IMR-90 (cell line): ENCODE results near the gene TPGS1. TPM values are rescaled to one million over a fixed set of nuclear protein-coding genes. Genes with fewer than 3 reads are reported as not detected.
A peak's percentile ranks its signal among the peaks of the same experiment; 100 is the strongest.

Source experiments
- ATAC-seq: fragments of 200-7000 bp; cut with Tn5 transposase; 2 replicates; pipeline ENCODE4 v1.9.1; 2020; ENCODE audit warnings: low read depth, mild to moderate bottlenecking, moderate library complexity
- BruUV-seq: library from RNA; stranded (reverse); fragments of 400-500 nt; replicated peaks from 2 replicates; lab custom pipeline; 2021; lab: Mats Ljungman, UMichigan
- CTCF ChIA-PET: fragments of 300-600 bp; formaldehyde crosslinking; extraction: SDS; loops from one replicate; lab custom pipeline; 2021; ENCODE audit warnings: antibody characterized with exemption; lab: Yijun Ruan, JAX
- POLR2A ChIA-PET: fragments of 300-600 bp; sonication (Branson Sonifier 250); formaldehyde crosslinking; loops from one replicate; lab custom pipeline; 2022; ENCODE audit warnings: antibody characterized with exemption; ENCODE audit not compliant: unreplicated experiment; lab: Charles Lee
- DNase-seq: peaks from one replicate; pipeline ENCODE4 v3.0.0; 2013
- H2AFZ ChIP-seq: replicated peaks from 2 replicates; pipeline ENCODE3; 2013; ENCODE audit warnings: low read length, mild to moderate bottlenecking; ENCODE audit not compliant: poor library complexity
- H2AK5ac ChIP-seq: 2 replicates; pipeline ENCODE4 v1.6.1; 2013; ENCODE audit warnings: low read depth, low read length, inconsistent platforms
- H2AK9ac ChIP-seq: replicated peaks from 2 replicates; pipeline ENCODE3; 2013; ENCODE audit warnings: mild to moderate bottlenecking, low read depth, low read length, moderate library complexity; ENCODE audit not compliant: poor library complexity
- H2BK120ac ChIP-seq: 2 replicates; pipeline ENCODE4 v1.6.1; 2013; ENCODE audit warnings: low read depth, low read length, inconsistent platforms
- H2BK15ac ChIP-seq: 3 replicates; pipeline ENCODE4 v1.6.1; 2013; ENCODE audit warnings: low read depth, low read length, inconsistent platforms
- H2BK20ac ChIP-seq: 2 replicates; pipeline ENCODE4 v1.6.1; 2013; ENCODE audit warnings: low read depth, mild to moderate bottlenecking, inconsistent platforms, low read length, moderate library complexity
- H2BK5ac ChIP-seq: 2 replicates; pipeline ENCODE4 v1.6.1; 2013; ENCODE audit warnings: mild to moderate bottlenecking, low read depth, low read length, inconsistent platforms; ENCODE audit not compliant: poor library complexity, severe bottlenecking
- H3K14ac ChIP-seq: replicated peaks from 2 replicates; pipeline ENCODE4 v1.6.1; 2013; ENCODE audit warnings: low read depth, low read length, inconsistent platforms
- H3K18ac ChIP-seq: 2 replicates; pipeline ENCODE4 v1.6.1; 2013; ENCODE audit warnings: low read depth, low read length, control low read depth
- H3K23ac ChIP-seq: 2 replicates; pipeline ENCODE4 v1.6.1; 2013; ENCODE audit warnings: low read depth, low read length, inconsistent platforms
- H3K27ac ChIP-seq: 2 replicates; pipeline ENCODE4 v1.5.1; 2013; ENCODE audit warnings: mild to moderate bottlenecking, control low read depth, low read length; ENCODE audit not compliant: insufficient read depth
- H3K27me3 ChIP-seq: 2 replicates; pipeline ENCODE4 v1.6.1; 2013; ENCODE audit warnings: low read length; ENCODE audit not compliant: control insufficient read depth, insufficient read depth
- H3K36me3 ChIP-seq: 2 replicates; pipeline ENCODE4 v1.6.1; 2013; ENCODE audit warnings: low read length, mixed read lengths; ENCODE audit not compliant: control insufficient read depth, insufficient read depth
- H3K4ac ChIP-seq: 2 replicates; pipeline ENCODE4 v1.6.1; 2013; ENCODE audit warnings: low read depth, low read length, inconsistent platforms
- H3K4me1 ChIP-seq: 2 replicates; pipeline ENCODE4 v1.6.1; 2013; ENCODE audit warnings: low read length, mixed read lengths; ENCODE audit not compliant: control insufficient read depth, insufficient read depth
- H3K4me2 ChIP-seq: 2 replicates; pipeline ENCODE4 v1.6.1; 2013; ENCODE audit warnings: low read depth, mild to moderate bottlenecking, control low read depth, low read length, moderate library complexity
- H3K4me3 ChIP-seq: 2 replicates; pipeline ENCODE4 v1.5.1; 2013; ENCODE audit warnings: low read depth, mild to moderate bottlenecking, control low read depth, low read length, moderate library complexity; ENCODE audit not compliant: insufficient read depth
- H3K56ac ChIP-seq: 2 replicates; pipeline ENCODE4 v1.6.1; 2013; ENCODE audit warnings: low read length, inconsistent platforms; ENCODE audit not compliant: insufficient read depth; ENCODE audit errors: extremely low read depth
- H3K79me1 ChIP-seq, 2 experiments: 2 replicates each; pipeline ENCODE4 v1.6.1; 2013; ENCODE audit warnings: low read length in 2 of 2, inconsistent platforms in 1 of 2, low read depth in 1 of 2
- H3K9ac ChIP-seq: 2 replicates; pipeline ENCODE4 v1.6.1; 2013; ENCODE audit warnings: low read depth, low read length, control low read depth
- H3K9me1 ChIP-seq: 2 replicates; pipeline ENCODE4 v1.6.1; 2013; ENCODE audit warnings: low read length, inconsistent platforms; ENCODE audit not compliant: insufficient read depth
- H3K9me3 ChIP-seq: 2 replicates; pipeline ENCODE4 v1.6.1; 2013; ENCODE audit warnings: low read length; ENCODE audit not compliant: control insufficient read depth, insufficient read depth
- H4K20me1 ChIP-seq: 2 replicates; pipeline ENCODE4 v1.6.1; 2013; ENCODE audit warnings: low read length, inconsistent platforms; ENCODE audit not compliant: insufficient read depth
- H4K5ac ChIP-seq: 2 replicates; pipeline ENCODE4 v1.6.1; 2013; ENCODE audit warnings: mild to moderate bottlenecking, low read depth, low read length, control low read depth
- H4K8ac ChIP-seq, 2 experiments: 2 replicates each; pipeline ENCODE4 v1.6.1; 2013; ENCODE audit warnings: low read depth in 2 of 2, low read length in 2 of 2, control low read depth in 1 of 2, inconsistent platforms in 1 of 2
- H4K91ac ChIP-seq: 2 replicates; pipeline ENCODE4 v1.6.1; 2013; ENCODE audit warnings: low read depth, low read length, inconsistent platforms; ENCODE audit not compliant: insufficient read depth
- BHLHE40 ChIP-seq: fragments of 150-350 bp; IDR thresholded peaks from 2 replicates; pipeline ENCODE4 v1.6.1; 2016; ENCODE audit warnings: mild to moderate bottlenecking, low read depth, low read length
- CEBPB ChIP-seq: IDR thresholded peaks from 2 replicates; pipeline ENCODE4 v1.6.1; 2012; ENCODE audit warnings: low read depth, low read length, improper control_type of control experiment
- CHD1 ChIP-seq: IDR thresholded peaks from 2 replicates; pipeline ENCODE4 v1.6.1; 2012; ENCODE audit warnings: low read depth, low read length, improper control_type of control experiment
- FOS ChIP-seq: fragments of 150-350 bp; IDR thresholded peaks from 2 replicates; pipeline ENCODE4 v1.6.1; 2016; ENCODE audit warnings: low read depth, low read length
- MAFK ChIP-seq: IDR thresholded peaks from 2 replicates; pipeline ENCODE4 v1.6.1; 2012; ENCODE audit warnings: low read depth, low read length, improper control_type of control experiment
- MAZ ChIP-seq: IDR thresholded peaks from 2 replicates; pipeline ENCODE4 v1.6.1; 2012; ENCODE audit warnings: low read depth, mild to moderate bottlenecking, low read length, improper control_type of control experiment, moderate library complexity, borderline replicate concordance
- NFE2L2 ChIP-seq: fragments of 150-350 bp; IDR thresholded peaks from 2 replicates; pipeline ENCODE4 v1.6.1; 2016; ENCODE audit warnings: low read depth, mild to moderate bottlenecking, low read length
- RAD21 ChIP-seq: IDR thresholded peaks from 2 replicates; pipeline ENCODE4 v1.6.1; 2012; ENCODE audit warnings: low read length, improper control_type of control experiment
- RCOR1 ChIP-seq: IDR thresholded peaks from 2 replicates; pipeline ENCODE4 v1.6.1; 2012; ENCODE audit warnings: mild to moderate bottlenecking, low read length, improper control_type of control experiment; ENCODE audit not compliant: insufficient replicate concordance
- RFX5 ChIP-seq: IDR thresholded peaks from 2 replicates; pipeline ENCODE4 v1.8.0; 2012; ENCODE audit warnings: low read depth, mild to moderate bottlenecking, low read length, moderate library complexity
- SMC3 ChIP-seq: fragments of 150-350 bp; IDR thresholded peaks from 2 replicates; pipeline ENCODE4 v1.6.1; 2016; ENCODE audit warnings: low read depth, mild to moderate bottlenecking, antibody characterized with exemption, low read length, moderate library complexity
- WGBS, 2 experiments: methylation state at CpG; one replicate each; pipeline versions ENCODE4 v1.1.5 to v1.1.7; 2013; ENCODE audit warnings: missing lambda C conversion rate in 2 of 2; ENCODE audit not compliant: insufficient read length in 1 of 2; ENCODE audit errors: extremely low coverage in 2 of 2; 5-methylcytosine and 5-hydroxymethylcytosine counted together
- dilution Hi-C: fragments of 300-500 bp; cut with HindIII; formaldehyde crosslinking; loops from one replicate; pipeline ENCODE4 v1.14.3; 2018; ENCODE audit warnings: low sequenced_read_pairs; ENCODE audit not compliant: unreplicated experiment
- in situ Hi-C: fragments of 300-500 bp; cut with MboI; formaldehyde crosslinking; loops from 3 replicates; pipeline ENCODE4 v1.14.3; 2019; ENCODE audit warnings: low sequenced_read_pairs, inconsistent platforms, mixed read lengths
- intact Hi-C: fragments of 100-400 bp; cut with micrococcal nuclease; formaldehyde crosslinking; loops from 2 replicates; pipeline ENCODE4 v1.10.0; 2022
- polyA plus RNA-seq, 3 experiments: library from polyadenylated mRNA; depleted of rRNA; stranded (reverse); fragments of >200 nt; gene quantifications; 2 replicates each; pipeline ENCODE4 v1.2.3, GENCODE V29; 2012; ENCODE audit warnings: low replicate concordance in 1 of 3
- total RNA-seq: library from RNA; depleted of rRNA; stranded (reverse); fragments of >200 nt; gene quantifications from 2 replicates; pipeline ENCODE4 v1.2.3, GENCODE V29; 2012
- TF ChIP-seq, protein P1 (sequence below): fragments of 150-350 bp; IDR thresholded peaks from 2 replicates; pipeline ENCODE4 v1.6.1; 2016; ENCODE audit warnings: low read depth, mild to moderate bottlenecking, low read length, moderate library complexity, borderline replicate concordance
- TF ChIP-seq, protein P2 (sequence below): conservative IDR thresholded peaks from 2 replicates; pipeline ENCODE4 v1.5.1; 2012; ENCODE audit warnings: mild to moderate bottlenecking, low read depth, low read length, improper control_type of control experiment
- TF ChIP-seq, protein P3 (sequence below): fragments of 150-350 bp; IDR thresholded peaks from 2 replicates; pipeline ENCODE4 v1.6.1; 2017; ENCODE audit warnings: mild to moderate bottlenecking, antibody characterized with exemption, low read length, low read depth

The TPGS1 gene
- total and polyA plus RNA-seq, 2 of the 4 experiments (the other 2 are of a cell fraction) = 2.7 to 6.3 TPM

DNA sequence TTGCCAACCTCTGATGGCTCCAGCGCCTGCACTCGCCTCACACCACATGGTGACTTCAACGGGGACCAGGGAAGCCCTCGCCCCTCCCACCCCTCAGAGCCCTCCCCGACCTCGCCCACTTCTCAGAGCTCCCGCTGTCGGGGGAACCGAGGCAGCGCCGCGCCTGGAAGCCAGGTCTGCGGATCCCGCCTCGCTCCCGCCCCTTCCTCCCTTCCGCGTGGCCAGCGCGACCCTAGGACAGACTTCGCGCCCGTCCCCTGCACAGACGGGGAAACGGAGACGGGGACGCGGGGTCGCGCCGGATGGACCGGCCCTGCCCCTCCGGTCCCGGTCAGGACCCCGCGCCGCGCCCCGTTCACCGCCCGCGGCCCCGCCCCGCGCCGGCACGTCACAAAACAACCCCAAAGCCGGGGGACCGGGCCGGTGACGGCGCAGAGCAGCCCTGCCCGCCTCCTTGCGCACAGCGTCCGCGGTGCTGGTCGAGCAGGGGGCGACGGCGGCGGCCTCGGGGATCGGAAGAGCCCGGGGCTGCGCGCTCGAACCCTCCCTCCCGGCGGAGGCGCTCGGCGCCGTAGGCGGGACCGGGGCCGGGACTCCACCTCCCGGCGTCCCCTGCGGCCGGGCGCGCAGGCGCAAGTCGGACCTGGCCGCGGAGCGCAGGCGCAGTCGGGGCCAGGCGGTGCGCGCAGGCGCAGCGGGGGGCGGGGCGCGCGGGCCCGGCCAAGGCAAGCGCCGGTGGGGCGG, 23.9 kb downstream of the TPGS1 start:
- Histone ChIP-seq H2BK120ac (peak overlapping the region; percentile 77; the same call in 1 of the 2 replicates), H3K56ac (peak overlapping the region; percentile 65; the same call in 1 of the 2 replicates), H3K9me3 (no peaks in the 10 kb centered on the region), H3K4me1 (peaks cover 8% of the 10 kb centered on the region), H2AK9ac (peak overlapping the region; percentile 100), H3K4me2 (peak overlapping the region; percentile 83), H3K23ac (no peak overlapping the region), H3K9ac (peak overlapping the region; percentile 85), H2BK15ac (no peak overlapping the region), H2AFZ (peak overlapping the region; percentile 99), H3K9me1 (peaks cover 4% of the 10 kb centered on the region; the same call in 1 of the 2 replicates), H3K4ac (peak overlapping the region; percentile 95), H4K20me1 (peaks cover 37% of the 10 kb centered on the region), H2AK5ac (peak overlapping the region; percentile 78), H3K27me3 (peaks cover 2% of the 10 kb centered on the region; the same call in 1 of the 2 replicates), H4K5ac (peak overlapping the region; percentile 71), H3K18ac (peak overlapping the region; percentile 74), H3K4me3 (peak overlapping the region; percentile 94), H4K8ac (peak overlapping the region; percentile 76 to 86), H4K91ac (peak overlapping the region; percentile 79), H3K36me3 (peaks cover 8% of the 10 kb centered on the region; the same call in 1 of the 2 replicates), H3K14ac (peak overlapping the region; percentile 94), H2BK20ac (no peak overlapping the region), H2BK5ac (peak overlapping the region; percentile 87), H3K27ac (peak overlapping the region; percentile 93), H3K79me1 (peaks cover 3 to 43% of the 10 kb centered on the region in 2 experiments)
- CTCF ChIA-PET = interaction anchor here (0.6 to 2.0 kb wide), 2 partner anchors 21 to 299 kb away, joined by 3 to 11 read pairs; no protein-coding TSS in a partner anchor
- dilution Hi-C loops (no loop called here), intact Hi-C loops (no loop called here), in situ Hi-C loops (no loop called here)
- WGBS, 2 experiments = 0% methylated on average over 57 of the region's 103 CpGs; no CpG with 5 or more reads in 1 of the 2 experiments
- DNase-seq (peak; percentile 76), ATAC-seq (peak; percentile 82)
- no TSS peak for BruUV-seq
- POLR2A ChIA-PET = no interaction called here
- TF ChIP-seq, protein P1, sequence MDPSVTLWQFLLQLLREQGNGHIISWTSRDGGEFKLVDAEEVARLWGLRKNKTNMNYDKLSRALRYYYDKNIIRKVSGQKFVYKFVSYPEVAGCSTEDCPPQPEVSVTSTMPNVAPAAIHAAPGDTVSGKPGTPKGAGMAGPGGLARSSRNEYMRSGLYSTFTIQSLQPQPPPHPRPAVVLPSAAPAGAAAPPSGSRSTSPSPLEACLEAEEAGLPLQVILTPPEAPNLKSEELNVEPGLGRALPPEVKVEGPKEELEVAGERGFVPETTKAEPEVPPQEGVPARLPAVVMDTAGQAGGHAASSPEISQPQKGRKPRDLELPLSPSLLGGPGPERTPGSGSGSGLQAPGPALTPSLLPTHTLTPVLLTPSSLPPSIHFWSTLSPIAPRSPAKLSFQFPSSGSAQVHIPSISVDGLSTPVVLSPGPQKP = no peak
- TF ChIP-seq SMC3 (no peak), NFE2L2 (no peak), CEBPB (no peak), FOS (no peak), RFX5 (no peak), RAD21 (no peak), RCOR1 (no peak), CHD1 (no peak), BHLHE40 (no peak), MAFK (no peak), MAZ (peak; percentile 53)
- TF ChIP-seq, protein P2, sequence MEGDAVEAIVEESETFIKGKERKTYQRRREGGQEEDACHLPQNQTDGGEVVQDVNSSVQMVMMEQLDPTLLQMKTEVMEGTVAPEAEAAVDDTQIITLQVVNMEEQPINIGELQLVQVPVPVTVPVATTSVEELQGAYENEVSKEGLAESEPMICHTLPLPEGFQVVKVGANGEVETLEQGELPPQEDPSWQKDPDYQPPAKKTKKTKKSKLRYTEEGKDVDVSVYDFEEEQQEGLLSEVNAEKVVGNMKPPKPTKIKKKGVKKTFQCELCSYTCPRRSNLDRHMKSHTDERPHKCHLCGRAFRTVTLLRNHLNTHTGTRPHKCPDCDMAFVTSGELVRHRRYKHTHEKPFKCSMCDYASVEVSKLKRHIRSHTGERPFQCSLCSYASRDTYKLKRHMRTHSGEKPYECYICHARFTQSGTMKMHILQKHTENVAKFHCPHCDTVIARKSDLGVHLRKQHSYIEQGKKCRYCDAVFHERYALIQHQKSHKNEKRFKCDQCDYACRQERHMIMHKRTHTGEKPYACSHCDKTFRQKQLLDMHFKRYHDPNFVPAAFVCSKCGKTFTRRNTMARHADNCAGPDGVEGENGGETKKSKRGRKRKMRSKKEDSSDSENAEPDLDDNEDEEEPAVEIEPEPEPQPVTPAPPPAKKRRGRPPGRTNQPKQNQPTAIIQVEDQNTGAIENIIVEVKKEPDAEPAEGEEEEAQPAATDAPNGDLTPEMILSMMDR = 0 out of 2 replicates have a peak, but pooled peaks have one; percentile 8
- TF ChIP-seq, protein P3, sequence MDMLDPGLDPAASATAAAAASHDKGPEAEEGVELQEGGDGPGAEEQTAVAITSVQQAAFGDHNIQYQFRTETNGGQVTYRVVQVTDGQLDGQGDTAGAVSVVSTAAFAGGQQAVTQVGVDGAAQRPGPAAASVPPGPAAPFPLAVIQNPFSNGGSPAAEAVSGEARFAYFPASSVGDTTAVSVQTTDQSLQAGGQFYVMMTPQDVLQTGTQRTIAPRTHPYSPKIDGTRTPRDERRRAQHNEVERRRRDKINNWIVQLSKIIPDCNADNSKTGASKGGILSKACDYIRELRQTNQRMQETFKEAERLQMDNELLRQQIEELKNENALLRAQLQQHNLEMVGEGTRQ = no peak
